Right lobe of liver (tissue), 4 donors: ENCODE measurements around the gene PSORS1C2.

Source experiments
- POLR2A ChIP-seq: fragments of 450-650 bp; IDR thresholded peaks from one replicate; pipeline ENCODE4 v1.6.1; 2017; ENCODE audit warnings: antibody characterized with exemption, mild to moderate bottlenecking
- TF ChIP-seq, protein P1 (sequence below), 4 donors: fragments of 200-600 bp in 3 of 4; fragments of 450-650 bp in 1 of 4; IDR thresholded peaks; one replicate each; pipeline versions ENCODE4 v1.5.1 to v1.8.0; 2016 to 2022; ENCODE audit warnings: antibody characterized with exemption in 4 of 4, mild to moderate bottlenecking in 2 of 4
- donor health status: DM: no; HTN: no; CAD: no.
- donor health status: DM: no; HTN: no; CAD: no.
- donor health status: DM: no; HTN: yes; CAD: no.

DNA sequence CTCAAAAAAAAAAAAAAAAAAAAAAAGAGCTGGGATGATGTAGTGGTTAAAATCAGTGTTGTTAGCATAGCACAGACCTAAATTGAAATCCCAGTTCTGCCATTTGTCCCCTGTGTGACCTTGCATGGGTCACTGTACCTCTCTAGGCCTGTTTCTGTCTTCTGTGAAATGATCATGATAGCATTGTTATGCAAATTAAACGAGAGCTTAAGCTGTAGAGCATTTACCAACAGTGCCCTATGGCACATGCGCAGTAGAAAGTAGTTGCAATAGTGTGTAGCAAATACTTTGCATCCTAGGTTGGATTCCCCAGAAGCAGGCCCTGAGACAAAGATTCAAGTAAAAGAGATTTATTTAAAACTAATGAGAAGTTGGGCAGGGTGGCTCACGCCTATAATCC, 7.3 kb downstream of the PSORS1C2 start:
- no peak for TF ChIP-seq POLR2A
- TF ChIP-seq, protein P1, sequence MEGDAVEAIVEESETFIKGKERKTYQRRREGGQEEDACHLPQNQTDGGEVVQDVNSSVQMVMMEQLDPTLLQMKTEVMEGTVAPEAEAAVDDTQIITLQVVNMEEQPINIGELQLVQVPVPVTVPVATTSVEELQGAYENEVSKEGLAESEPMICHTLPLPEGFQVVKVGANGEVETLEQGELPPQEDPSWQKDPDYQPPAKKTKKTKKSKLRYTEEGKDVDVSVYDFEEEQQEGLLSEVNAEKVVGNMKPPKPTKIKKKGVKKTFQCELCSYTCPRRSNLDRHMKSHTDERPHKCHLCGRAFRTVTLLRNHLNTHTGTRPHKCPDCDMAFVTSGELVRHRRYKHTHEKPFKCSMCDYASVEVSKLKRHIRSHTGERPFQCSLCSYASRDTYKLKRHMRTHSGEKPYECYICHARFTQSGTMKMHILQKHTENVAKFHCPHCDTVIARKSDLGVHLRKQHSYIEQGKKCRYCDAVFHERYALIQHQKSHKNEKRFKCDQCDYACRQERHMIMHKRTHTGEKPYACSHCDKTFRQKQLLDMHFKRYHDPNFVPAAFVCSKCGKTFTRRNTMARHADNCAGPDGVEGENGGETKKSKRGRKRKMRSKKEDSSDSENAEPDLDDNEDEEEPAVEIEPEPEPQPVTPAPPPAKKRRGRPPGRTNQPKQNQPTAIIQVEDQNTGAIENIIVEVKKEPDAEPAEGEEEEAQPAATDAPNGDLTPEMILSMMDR (IDR thresholded peaks at IDR 0.05) = no peak
